ENCODE data around the gene RAB40C.
A peak's percentile ranks its signal among the peaks of the same experiment; 100 is the strongest.

The RAB40C gene, protein sequence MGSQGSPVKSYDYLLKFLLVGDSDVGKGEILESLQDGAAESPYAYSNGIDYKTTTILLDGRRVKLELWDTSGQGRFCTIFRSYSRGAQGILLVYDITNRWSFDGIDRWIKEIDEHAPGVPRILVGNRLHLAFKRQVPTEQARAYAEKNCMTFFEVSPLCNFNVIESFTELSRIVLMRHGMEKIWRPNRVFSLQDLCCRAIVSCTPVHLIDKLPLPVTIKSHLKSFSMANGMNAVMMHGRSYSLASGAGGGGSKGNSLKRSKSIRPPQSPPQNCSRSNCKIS

DNA sequence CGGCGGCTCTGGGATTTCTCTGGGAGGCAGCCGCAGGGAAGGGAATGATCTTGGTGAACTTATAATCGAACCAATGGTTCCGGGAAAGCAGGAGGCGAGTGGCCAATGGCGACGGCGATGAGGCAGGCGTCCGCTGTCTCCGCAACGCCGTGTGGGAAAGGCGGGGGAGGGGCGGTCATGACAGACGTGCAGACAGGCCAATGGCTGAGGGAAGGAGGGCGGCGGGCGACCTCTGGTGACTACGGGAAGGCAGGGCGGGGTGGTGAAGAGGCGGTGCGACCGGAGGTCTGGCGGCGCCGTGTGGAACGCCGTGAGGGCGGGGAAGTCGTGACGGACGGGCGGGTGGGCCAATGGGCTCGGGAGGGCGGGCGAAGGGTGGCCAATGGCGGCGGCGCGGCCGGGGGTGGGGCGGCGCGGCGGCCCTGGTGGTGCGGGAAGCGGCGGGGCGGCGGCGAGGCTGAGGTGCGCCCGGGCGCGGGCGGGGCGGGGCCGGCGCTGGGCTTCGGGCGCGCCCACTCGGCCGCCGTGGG is at the start of gene RAB40C:
TSS of gene RAB40C (plus strand) at position 409 of the 530 bp plus-strand sequence. CDS start 226 bp downstream, outside the sequence.
- peak; percentile 100 for DNase-seq (ENCODE audit: low spot score)

DNA sequence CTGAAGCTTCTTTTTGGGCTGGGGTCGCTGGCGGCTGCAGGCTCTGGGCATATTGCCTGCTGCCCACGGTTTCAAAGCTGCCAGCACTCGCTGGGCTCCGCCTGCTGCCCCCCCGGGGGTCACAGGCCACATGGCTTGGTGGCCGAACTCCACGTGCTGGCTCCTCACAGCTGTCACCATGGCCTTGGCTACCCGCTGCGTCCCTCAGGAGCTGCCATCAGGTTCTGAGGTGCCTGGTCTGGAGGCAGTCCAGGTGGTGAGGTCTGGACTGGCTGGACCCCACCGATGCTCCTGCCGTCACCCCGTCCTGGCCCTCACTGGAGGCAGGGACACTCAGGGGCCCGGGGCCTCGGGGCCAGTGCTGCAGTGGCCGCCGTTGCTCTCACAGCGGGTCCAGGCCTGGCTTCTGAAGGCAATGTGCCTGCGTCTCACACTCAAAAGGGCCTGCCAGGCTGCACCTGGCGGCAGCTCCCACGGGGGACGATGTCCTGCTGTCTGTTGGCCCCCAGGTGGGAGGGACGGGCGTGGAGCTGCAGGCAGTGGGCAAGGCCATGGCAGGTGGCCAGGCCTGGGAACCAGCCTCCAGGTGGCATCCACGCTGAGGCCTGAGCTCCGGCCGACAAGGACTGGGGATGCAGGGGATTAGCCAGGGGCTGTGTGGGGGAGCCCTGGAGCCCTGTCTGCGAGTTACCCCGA is 49.1 kb upstream of the RAB40C start:
- no peak for DNase-seq (ENCODE audit: low spot score)

DNA sequence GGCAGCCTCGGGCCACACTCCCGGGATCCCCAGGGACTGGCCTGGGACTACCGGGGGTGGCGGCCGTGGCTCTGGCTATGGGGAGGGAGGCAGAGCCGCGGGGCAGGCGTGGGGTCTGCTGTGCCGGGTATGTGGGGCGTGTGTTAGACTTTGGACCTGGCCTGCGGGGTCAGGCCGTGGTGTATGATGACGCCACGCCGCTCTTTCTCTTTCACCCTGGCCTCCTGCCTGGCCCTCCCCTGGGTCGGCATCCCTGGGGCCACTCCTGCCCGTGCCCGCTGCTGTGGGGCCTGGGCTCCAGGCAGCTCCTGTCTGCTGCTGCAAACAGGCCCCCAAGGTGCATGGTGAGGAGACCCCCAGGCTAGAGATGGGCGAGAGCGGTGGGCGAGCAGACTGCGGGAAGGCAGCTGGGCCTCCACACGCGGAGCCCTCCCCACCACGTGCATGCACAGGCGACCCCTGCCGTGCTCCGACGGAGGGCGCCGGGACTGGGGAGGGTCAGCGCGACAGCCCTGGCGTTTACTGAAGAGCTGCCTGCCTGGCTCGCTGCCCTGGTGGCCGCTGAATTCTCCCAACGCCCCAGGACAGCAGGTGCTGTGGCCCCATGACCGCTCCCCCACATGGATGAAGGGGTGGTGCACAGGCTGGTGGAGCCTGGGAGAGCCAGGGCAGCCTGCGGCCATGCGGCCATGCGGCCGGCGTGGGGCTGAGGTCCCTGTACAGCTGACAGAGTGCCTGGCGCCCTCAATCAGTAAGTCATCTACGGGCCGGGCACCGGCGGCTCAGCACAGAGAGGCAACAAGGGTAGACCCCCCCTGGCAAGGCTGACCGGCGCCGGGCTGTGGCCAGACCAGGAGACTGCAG is 46.3 kb upstream of the RAB40C start:
- DNase-seq (ENCODE audit: low spot score): no peak

DNA sequence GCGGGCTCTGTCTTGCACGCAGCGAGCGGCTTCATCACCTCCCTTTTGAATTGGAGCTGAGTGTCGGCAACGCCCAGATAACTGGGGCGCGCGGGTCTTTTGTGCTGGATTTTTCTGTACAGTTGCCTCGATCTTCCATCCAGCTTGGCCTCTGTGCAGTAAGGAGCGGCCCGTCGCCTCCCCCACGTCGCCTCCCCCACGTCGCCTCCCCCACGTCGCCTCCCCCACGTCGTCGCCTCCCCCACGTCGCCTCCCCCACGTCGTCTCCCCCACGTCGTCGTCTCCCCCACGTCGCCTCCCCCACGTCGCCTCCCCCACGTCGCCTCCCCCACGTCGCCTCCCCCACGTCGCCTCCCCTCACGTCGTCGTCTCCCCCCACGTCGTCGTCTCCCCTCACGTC is 45.3 kb upstream of the RAB40C start:
- DNase-seq (ENCODE audit: low spot score): no peak

DNA sequence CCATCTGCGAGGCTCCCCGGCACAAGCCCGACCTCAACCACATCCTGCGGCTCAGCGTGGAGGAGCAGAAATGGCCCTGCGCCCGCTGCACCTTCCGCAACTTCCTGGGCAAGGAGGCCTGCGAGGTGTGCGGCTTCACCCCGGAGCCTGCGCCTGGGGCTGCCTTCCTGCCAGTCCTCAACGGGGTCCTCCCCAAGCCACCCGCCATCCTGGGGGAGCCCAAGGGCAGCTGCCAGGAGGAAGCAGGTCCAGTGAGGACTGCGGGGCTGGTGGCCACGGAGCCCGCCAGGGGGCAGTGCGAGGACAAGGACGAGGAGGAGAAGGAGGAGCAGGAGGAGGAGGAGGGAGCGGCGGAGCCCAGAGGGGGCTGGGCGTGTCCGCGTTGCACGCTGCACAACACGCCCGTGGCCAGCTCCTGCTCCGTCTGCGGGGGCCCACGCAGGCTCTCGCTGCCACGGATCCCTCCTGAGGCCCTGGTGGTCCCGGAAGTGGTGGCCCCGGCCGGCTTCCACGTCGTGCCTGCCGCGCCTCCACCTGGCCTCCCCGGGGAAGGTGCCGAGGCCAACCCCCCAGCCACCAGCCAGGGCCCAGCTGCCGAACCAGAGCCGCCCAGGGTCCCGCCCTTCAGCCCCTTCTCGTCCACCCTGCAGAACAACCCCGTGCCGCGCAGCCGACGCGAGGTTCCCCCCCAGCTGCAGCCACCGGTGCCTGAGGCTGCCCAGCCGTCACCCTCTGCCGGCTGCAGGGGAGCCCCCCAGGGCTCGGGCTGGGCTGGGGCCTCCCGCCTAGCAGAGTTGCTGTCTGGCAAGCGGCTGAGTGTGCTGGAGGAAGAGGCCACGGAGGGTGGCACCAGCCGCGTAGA is 42.7 kb upstream of the RAB40C start:
- DNase-seq (ENCODE audit: low spot score): peak; percentile 63

DNA sequence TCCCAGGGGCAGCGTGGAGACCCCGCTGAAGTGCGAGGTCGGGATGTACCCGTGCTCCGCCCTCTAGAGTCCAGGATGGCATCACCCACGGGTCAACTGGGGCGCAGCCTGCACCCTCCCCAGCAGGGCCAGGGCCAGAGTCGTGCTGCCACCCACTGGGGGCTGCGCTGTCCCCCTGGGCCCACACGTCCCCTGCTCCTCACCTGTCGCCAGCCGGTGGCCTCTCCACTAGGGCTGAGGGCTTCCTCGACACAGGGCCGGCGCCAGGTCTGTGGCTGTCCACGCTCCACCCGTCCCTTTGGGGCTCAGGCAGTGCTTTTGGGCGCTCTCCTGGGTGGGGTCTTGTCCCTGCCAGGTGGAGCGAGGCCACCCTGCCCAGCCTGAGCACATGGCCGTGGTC is 41.3 kb upstream of the RAB40C start:
- DNase-seq (ENCODE audit: low spot score): no peak

DNA sequence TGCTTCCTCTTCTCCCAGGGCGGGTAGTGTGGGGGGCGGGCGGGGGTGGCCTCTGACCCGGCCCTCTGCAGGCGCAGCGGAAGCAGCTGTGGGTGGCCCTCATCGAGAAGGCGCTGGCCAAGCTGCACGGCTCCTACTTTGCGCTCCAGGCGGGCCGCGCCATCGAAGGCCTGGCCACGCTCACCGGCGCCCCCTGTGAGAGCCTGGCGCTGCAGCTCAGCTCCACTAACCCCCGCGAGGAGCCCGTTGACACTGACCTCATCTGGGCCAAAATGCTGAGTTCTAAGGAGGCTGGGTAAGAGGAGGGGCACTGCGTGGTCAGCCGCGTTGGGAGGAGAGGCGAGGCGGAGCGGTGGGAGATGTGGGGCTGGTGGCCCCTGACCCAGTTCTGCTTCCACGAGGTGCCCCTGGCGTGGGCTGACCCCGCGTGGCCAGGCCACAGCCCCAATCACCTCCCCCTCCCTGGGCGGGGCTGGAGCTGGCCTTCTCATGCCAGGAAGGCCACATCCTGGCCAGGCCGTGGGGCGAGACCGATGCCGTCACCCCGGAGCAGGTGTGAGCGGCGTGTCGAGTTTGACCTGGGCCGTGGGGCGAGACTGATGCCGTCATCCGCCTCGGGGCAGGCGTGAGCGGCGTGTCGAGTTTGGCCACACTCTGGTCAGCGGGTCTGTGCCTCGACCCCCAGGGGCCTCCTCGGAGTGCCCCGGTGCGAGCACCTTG is 40.2 kb upstream of the RAB40C start:
- no peak for DNase-seq (ENCODE audit: low spot score)

DNA sequence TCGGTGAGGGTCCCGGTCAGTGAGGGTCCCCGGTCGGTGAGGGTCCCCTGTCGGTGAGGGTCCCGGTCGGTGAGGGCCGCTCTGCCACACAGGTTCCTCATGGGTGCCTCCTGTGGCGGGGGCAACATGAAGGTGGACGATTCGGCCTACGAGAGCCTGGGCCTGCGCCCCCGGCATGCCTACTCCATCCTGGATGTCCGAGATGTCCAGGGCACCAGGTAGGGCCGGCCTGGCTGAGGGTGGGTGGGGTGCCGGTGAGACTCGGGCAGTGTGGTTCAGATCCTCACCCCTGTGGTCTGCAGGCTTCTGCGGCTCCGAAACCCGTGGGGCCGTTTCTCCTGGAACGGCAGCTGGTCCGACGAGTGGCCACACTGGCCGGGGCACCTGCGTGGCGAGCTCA is 38.7 kb upstream of the RAB40C start:
- DNase-seq (ENCODE audit: low spot score): no peak

DNA sequence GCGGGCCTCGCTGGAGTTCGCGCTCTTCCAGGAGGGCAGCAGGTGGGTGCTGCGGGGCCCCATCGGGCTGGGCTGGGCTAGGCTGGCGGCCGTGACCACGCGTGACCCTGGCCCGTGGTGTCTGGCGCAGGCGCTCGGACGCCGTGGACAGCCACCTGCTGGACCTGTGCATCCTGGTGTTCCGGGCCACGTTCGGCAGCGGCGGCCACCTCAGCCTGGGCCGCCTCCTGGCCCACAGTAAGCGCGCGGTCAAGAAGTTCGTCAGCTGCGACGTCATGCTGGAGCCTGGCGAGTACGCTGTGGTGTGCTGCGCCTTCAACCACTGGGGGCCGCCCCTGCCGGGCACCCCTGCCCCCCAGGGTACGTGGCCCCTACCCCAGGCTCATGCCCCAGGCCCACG is 37.7 kb upstream of the RAB40C start:
- no peak for DNase-seq (ENCODE audit: low spot score)

DNA sequence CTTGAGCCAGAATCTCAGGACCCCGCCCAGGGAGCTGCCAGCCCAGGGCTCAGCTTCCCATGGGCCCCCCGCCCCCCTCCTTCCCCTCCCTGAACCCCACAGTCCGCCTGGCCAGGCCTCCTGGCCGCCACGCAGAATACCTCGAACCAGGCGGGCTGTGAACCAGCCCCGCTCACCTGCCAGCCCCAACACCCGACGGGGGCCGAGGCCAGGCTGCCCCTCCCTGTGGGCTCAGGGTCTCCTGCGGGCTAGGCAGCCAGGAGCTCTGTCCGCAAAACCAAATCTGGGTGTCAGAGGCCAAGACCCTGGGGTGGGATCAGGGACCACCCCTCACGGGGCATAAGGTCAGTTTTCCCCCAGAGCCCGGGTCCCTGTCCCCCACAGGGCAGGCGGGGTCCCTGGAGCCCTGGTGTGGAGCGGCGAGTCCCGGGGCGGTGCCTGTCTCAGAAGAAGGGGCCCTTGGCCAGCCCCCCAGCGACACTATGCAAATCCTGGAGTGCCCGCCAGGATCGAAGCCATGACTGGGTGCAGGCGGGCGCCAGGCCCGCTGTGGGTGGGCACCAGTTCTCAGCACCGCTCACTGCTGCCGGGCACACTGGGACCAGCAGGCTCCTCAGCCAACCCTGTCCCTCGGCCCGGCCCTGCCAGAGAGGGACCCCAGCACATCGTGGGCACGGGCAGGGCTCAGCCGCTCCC is 36.1 kb upstream of the RAB40C start:
- DNase-seq (ENCODE audit: low spot score): no peak

DNA sequence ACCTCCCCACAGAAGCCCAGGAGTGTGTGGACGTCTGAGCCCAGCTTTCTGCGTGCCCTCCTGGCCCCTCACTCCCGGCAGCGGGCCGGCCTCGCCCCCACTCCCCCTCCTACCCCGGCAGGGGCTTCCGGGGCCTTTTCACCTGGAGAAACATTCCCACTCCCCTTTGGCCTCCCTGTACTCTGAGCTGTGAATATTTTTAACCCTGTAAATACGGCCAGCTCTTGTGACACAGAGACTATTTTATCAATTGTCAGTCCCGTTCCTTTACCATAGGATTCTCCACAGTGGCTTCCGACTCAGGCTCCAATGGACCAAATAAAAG is 35.6 kb upstream of the RAB40C start:
- no peak for DNase-seq (ENCODE audit: low spot score)

DNA sequence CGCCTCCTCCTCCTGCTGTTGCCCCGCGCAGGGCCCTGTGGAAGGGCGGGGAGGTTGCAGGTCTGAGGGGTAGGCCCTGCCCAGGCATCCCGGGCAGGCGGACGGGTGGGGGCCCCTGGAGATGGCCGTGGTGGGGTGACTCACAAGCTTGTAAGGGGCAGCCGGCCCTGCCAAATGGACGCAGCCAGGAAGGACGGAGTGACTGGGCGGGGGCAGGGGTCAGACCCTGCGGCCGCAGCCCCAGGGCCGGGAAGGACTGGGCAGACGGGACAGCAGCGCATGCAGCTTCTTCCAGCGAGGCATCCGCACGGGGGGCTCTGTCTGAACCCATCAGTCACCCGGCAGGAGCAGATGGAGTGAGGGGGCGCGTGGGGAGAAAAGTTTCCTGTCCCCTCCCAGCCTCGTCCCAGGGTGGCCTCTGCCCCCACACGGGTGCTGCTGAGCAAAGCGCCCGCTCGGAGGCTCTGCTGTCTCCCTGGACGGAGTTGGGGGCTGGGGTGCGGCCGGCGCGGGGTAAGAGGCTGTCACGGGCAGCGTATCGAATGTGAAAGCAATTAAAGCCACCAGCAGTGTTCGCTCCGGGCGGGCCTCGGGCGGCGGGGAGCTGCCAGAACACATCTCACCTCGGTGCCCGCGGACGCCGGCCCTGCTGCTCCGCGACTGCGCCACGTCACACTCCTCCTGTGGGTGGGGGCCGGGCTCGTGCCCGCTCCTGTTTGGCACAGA is 35.1 kb upstream of the RAB40C start:
- no peak for DNase-seq (ENCODE audit: low spot score)

DNA sequence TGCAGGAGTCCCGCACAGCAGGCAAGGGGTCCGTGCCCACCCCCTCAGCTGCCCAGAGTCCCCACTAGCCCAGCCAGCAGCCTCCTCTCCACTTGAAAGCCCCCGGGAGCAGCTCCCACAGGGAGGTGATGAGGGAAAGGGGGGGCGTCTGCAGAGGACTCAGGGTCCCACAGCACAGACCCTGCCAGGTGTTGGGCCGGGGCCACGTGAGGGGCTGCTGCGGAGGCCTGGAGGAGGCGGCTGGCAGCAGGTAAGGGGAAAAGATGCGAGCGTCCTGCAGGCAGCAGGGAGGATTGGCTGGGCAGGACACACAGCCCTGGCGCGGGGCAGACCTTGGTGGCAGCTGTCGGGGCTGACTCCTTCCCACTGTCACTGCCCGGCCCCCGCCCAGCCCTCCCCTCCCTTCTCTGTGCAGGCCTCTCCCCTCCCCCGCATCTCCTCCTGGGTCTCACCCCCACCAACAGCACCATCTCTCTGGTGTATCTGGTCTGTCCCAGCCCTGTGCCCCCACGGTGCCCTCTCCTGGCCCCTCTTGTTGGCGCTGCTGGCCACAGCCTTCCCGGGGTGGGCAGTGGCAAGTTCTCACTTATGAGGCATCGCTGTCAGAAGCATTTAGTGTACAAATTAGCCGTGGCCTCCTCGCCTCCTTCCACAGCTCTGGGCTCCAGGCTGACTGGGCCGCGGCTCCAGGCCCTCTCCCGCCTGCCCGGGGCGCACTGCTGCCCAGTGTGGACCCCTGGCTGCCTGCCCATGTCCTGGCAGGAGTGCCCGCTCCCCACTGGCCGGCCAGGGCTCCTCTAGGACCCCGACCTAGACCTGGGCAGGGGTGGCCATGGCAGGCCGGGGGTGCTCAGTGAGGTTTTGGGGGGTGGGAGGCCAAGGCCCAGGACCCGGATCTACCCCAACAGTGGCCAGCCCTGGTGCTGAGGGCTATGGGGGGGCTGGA is 34.1 kb upstream of the RAB40C start:
- DNase-seq (ENCODE audit: low spot score): no peak

DNA sequence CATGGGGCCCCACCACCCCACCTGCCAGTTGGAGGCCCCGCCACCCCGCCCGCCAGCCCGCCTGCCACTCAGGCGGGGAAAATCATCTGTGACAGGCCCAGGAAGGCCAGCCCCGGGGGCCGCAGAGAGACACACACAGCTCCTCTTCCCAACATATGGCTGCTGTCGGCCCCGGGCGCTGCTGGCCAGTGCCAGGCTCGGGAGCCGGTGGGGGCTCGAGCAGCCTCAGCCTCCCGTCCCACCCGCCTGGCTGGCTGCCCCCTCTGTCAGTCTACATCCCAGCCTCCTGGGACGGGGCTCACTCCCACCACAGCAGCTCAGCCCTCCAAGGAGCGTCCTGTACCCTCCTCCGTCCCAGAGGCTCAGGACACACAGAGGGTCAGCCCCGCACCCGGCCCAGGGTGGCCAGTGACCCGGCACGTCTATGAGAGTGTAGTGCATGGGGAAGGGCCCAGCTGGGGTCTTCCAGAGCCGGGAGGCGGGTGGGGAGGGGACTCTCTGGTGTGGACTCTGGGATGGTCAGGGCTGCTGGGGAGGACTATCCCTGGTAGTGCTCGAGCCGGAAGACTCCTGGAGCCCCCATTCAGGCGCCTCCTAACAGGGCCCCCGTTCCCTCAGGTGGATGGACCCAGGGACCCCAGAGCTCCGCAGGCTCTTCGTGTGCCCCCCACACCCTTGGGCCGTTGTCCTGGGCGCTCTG is 33.2 kb upstream of the RAB40C start:
- no peak for DNase-seq (ENCODE audit: low spot score)

DNA sequence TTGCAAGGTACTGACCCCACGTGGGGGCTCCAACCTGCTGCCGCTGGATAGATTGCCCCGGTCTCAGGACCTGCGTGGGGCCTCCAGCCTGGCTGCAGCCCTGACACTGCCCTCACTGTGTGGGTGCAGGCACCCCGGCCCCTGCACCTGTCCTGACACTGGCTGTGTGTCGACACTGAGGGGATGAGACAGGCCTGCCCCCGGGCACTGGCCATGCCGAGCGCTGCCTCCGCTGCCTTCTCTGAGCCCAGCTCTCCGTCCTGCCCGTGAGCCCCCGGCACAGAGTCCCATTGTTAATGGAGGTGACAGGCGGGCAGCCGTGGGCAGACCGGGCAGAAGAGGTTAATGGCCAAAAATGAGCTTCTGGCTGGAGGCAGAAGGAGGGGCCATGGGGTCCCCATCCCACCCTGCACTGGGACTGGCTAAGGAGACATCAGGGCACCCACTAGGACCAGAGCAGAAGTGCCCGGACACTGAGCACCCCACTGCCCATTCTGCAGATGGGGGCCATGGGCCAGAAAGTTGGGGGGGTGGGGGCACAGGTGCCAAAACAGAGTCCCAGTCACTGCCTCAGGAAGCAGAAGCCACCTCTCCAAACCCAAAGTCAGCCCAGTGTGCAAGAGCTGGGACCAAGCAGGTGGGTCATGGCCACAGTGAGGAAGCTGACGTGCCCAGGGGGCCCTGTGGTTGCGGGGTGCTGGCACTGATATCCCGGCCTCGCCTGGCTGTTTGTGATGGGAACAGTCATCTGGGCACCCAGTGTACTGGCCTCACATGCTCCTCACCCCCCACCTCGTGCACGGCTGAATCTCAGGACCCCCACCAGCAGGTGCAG is 32.2 kb upstream of the RAB40C start:
- DNase-seq (ENCODE audit: low spot score): no peak

DNA sequence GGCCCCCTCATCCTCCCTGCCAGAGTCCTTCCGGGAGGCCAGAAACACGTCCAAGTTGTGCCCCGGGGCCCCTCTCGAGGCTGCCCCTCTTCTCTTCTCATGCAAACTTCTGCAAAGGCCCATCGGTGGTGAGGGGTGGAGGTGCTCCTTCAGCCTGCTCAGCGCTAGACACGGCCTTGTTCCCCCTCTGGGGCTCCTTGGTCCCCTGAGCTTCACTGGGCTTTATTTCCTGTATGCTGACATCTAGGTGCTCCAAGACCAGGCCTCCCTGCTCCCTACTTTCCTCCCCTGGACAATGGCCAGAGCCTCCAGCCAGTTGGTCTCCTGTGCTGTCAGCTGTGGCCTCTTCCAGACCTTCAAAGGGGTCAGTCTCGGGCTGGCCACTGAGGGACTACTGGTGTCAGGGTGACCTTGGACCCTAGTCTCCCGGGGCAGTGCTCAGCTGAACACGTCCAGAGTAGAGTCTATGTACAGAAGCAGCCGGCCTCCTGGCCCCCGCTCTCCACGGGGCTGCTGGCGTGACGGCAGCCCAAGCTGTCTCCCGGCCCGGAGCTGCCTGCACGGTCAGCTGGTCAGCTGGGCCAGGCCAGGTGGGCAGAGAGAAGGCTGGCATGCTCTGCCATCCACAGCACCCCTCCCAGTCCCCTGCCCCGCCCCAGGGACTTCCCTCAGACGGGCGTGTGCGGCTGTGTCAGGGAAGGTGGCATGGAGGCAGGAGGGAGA is 31.4 kb upstream of the RAB40C start:
- DNase-seq (ENCODE audit: low spot score): no peak

DNA sequence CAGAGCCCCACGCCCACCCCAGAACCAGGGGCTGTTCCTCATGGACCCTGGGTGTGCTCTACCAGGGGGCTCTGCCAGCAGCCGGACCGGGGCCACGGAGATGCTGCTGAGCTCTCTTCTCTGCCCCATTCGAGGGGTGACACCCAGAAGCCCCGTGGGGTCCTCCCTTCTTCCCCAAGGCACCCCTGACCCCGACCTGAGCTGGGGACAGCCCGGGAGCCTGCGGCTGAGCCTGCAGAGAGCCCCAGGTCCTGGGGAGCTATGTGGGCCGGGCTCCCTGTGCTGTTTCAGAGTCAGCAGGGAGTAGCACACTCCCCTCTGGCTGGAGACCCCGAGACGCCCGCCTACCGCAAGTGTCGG is 30.9 kb upstream of the RAB40C start:
- no peak for DNase-seq (ENCODE audit: low spot score)

Data from Ammon's horn (tissue), 1 donor.